GM23248 (cell line): ENCODE results near the gene C9orf153. TPM values are rescaled to one million over a fixed set of nuclear protein-coding genes. Genes with fewer than 3 reads are reported as not detected.

Experiments
- DNase-seq: peaks from one replicate; pipeline ENCODE4 v3.0.0-alpha.2; 2015
- H2AFZ ChIP-seq: fragments of 200-600 bp; sonication (generic); 2 replicates; pipeline ENCODE4 v1.6.1; 2016; ENCODE audit warnings: antibody characterized with exemption
- H3F3A ChIP-seq: fragments of 200-600 bp; sonication (generic); 2 replicates; pipeline ENCODE4 v1.6.1; 2016; ENCODE audit warnings: mild to moderate bottlenecking, antibody characterized with exemption, mixed run types; ENCODE audit not compliant: insufficient read depth
- H3K27ac ChIP-seq: fragments of 200-600 bp; sonication (generic); 2 replicates; pipeline ENCODE4 v1.5.1; 2016; ENCODE audit warnings: mild to moderate bottlenecking
- H3K27me3 ChIP-seq: fragments of 200-600 bp; sonication (generic); replicated peaks from 2 replicates; pipeline ENCODE4 v1.6.1; 2016; ENCODE audit warnings: mild to moderate bottlenecking; ENCODE audit not compliant: insufficient read depth
- H3K36me3 ChIP-seq: fragments of 200-600 bp; sonication (generic); 2 replicates; pipeline ENCODE4 v1.6.1; 2016; ENCODE audit warnings: low read depth, mild to moderate bottlenecking
- H3K4me1 ChIP-seq: fragments of 200-600 bp; sonication (generic); 2 replicates; pipeline ENCODE4 v1.6.1; 2016; ENCODE audit warnings: mild to moderate bottlenecking; ENCODE audit not compliant: insufficient read depth
- H3K4me2 ChIP-seq: fragments of 200-600 bp; sonication (generic); one replicate; pipeline ENCODE4 v1.6.1; 2016; ENCODE audit warnings: mild to moderate bottlenecking; ENCODE audit not compliant: unreplicated experiment
- H3K4me3 ChIP-seq: fragments of 200-600 bp; sonication (generic); 2 replicates; pipeline ENCODE4 v1.5.1; 2016; ENCODE audit warnings: mild to moderate bottlenecking
- H3K79me2 ChIP-seq: fragments of 200-600 bp; sonication (generic); 2 replicates; pipeline ENCODE4 v1.6.1; 2016; ENCODE audit warnings: mild to moderate bottlenecking; ENCODE audit not compliant: insufficient read depth
- H3K9ac ChIP-seq: fragments of 200-600 bp; sonication (generic); 2 replicates; pipeline ENCODE4 v1.6.1; 2016; ENCODE audit warnings: mild to moderate bottlenecking
- H3K9me2 ChIP-seq: fragments of 200-600 bp; sonication (generic); 2 replicates; pipeline ENCODE4 v1.6.1; 2016; ENCODE audit warnings: mixed run types, mild to moderate bottlenecking, moderate library complexity; ENCODE audit not compliant: insufficient read depth
- H3K9me3 ChIP-seq: fragments of 200-600 bp; sonication (generic); one replicate; pipeline ENCODE4 v1.6.1; 2017; ENCODE audit warnings: low read depth
- H4K20me1 ChIP-seq: fragments of 200-600 bp; sonication (generic); 2 replicates; pipeline ENCODE4 v1.6.0; 2016; ENCODE audit not compliant: insufficient read depth
- EZH2 ChIP-seq: fragments of 200-600 bp; sonication (generic); IDR thresholded peaks from 2 replicates; pipeline ENCODE4 v1.6.1; 2018; ENCODE audit warnings: antibody characterized with exemption, mild to moderate bottlenecking; ENCODE audit not compliant: insufficient read depth, poor library complexity, severe bottlenecking
- EZH2phosphoT487 ChIP-seq: fragments of 200-600 bp; sonication (generic); IDR thresholded peaks from 2 replicates; pipeline ENCODE4 v1.6.1; 2018; ENCODE audit warnings: antibody characterized with exemption, moderate library complexity, mild to moderate bottlenecking, low read depth; ENCODE audit not compliant: insufficient read depth
- WGBS, 2 experiments: methylation state at CpG; one replicate each; pipeline ENCODE4 v1.1.6; 2015 to 2017; ENCODE audit warnings: low lambda C conversion rate in 2 of 2, low coverage in 1 of 2; ENCODE audit errors: missing lambda C conversion rate in 2 of 2; 5-methylcytosine and 5-hydroxymethylcytosine counted together
- in situ Hi-C: fragments of 300-500 bp; cut with MboI; formaldehyde crosslinking; loops from 2 replicates; pipeline ENCODE4 v1.15.0; 2020
- polyA plus RNA-seq: library from polyadenylated mRNA; unstranded; fragments of >200 nt; fragmentation: Nextera tagmentation; extraction: Ambion mirVana; gene quantifications from 2 replicates; pipeline ENCODE4 v1.2.1, GENCODE V29; 2016
- total RNA-seq: library from RNA; depleted of rRNA; stranded (reverse); fragments of >200 nt; shearing (Covaris generic); gene quantifications from 2 replicates; pipeline ENCODE4 v1.2.3, GENCODE V29; 2014

Gene C9orf153
- total and polyA plus RNA-seq, 2 experiments from 2014 or later: 0.21 TPM; not detected in 1

- no peak overlapping the region for H3K4me2 ChIP-seq
- H3F3A ChIP-seq: peaks cover 17% of the 10 kb centered on the region
- no peaks in the 10 kb centered on the region for H3K27me3 ChIP-seq
- H3K9ac ChIP-seq: no peak overlapping the region
- 56 to 62% methylated on average over 7 of the region's 7 CpGs for WGBS, 2 experiments
- peak; percentile 63 for DNase-seq
- H3K79me2 ChIP-seq: peaks cover 5% of the 10 kb centered on the region; the same call in 1 of the 2 replicates
- no peaks in the 10 kb centered on the region for H4K20me1 ChIP-seq
- no peak overlapping the region for H2AFZ ChIP-seq
- peaks cover 12% of the 10 kb centered on the region; the same call in 1 of the 2 replicates for H3K36me3 ChIP-seq
- no peaks in the 10 kb centered on the region for H3K9me2 ChIP-seq
- no peaks in the 10 kb centered on the region for H3K9me3 ChIP-seq
- H3K27ac ChIP-seq: no peak overlapping the region
- in situ Hi-C loops: no loop called here
- TF ChIP-seq EZH2 (no peak), EZH2phosphoT487 (no peak)
- peaks cover 4% of the 10 kb centered on the region; the same call in 1 of the 2 replicates for H3K4me1 ChIP-seq
- H3K4me3 ChIP-seq: no peak overlapping the region
Observed at GRCh38 chr9:86287013-86287412, 27.6 kb upstream of the C9orf153 start.

- WGBS, 2 experiments: 74 to 76% methylated on average over 3 of the region's 3 CpGs
Observed at GRCh38 chr9:86286278-86286677, 26.8 kb upstream of the C9orf153 start.

GRCh38 chr9:86285261-86285660, 25.8 kb upstream of the C9orf153 start:
- in situ Hi-C loops: no loop called here
- no peak overlapping the region for H3K9ac ChIP-seq
- peaks cover 10% of the 10 kb centered on the region; the same call in 1 of the 2 replicates for H3K4me1 ChIP-seq
- H3F3A ChIP-seq: peaks cover 17% of the 10 kb centered on the region
- no peak overlapping the region for H3K27ac ChIP-seq
- no peaks in the 10 kb centered on the region for H3K27me3 ChIP-seq
- no peak overlapping the region for H3K4me3 ChIP-seq
- H3K9me2 ChIP-seq: no peaks in the 10 kb centered on the region
- no peaks in the 10 kb centered on the region for H4K20me1 ChIP-seq
- no peak for DNase-seq
- peaks cover 15% of the 10 kb centered on the region for H3K79me2 ChIP-seq
- H3K9me3 ChIP-seq: no peaks in the 10 kb centered on the region
- peaks cover 12% of the 10 kb centered on the region; the same call in 1 of the 2 replicates for H3K36me3 ChIP-seq
- no peak overlapping the region for H2AFZ ChIP-seq
- TF ChIP-seq EZH2phosphoT487 (no peak), EZH2 (no peak)
- no peak overlapping the region for H3K4me2 ChIP-seq
- WGBS, 2 experiments: 73 to 77% methylated on average over 2 of the region's 2 CpGs

More at GRCh38 chr9:86286278-86286677, 26.8 kb upstream of the C9orf153 start:
- TF ChIP-seq EZH2phosphoT487: no peak
- TF ChIP-seq EZH2: no peak
- no peak overlapping the region for H2AFZ ChIP-seq
- no peak overlapping the region for H3K4me2 ChIP-seq
- no peak overlapping the region for H3K9ac ChIP-seq
- no peaks in the 10 kb centered on the region for H4K20me1 ChIP-seq
- H3K36me3 ChIP-seq: peaks cover 12% of the 10 kb centered on the region; the same call in 1 of the 2 replicates
- H3K9me3 ChIP-seq: no peaks in the 10 kb centered on the region
- peaks cover 17% of the 10 kb centered on the region for H3F3A ChIP-seq
- H3K9me2 ChIP-seq: no peaks in the 10 kb centered on the region
- no peak overlapping the region for H3K4me3 ChIP-seq
- peaks cover 4% of the 10 kb centered on the region; the same call in 1 of the 2 replicates for H3K4me1 ChIP-seq
- H3K27me3 ChIP-seq: no peaks in the 10 kb centered on the region
- no peak for DNase-seq
- in situ Hi-C loops: no loop called here
- H3K27ac ChIP-seq: no peak overlapping the region
- peaks cover 10% of the 10 kb centered on the region for H3K79me2 ChIP-seq

GRCh38 chr9:86282979-86283535, 23.6 kb upstream of the C9orf153 start:
- peak; percentile 94 for DNase-seq
- peaks cover 5% of the 10 kb centered on the region; the same call in 1 of the 2 replicates for H3K36me3 ChIP-seq
- TF ChIP-seq EZH2 (no peak), EZH2phosphoT487 (no peak)
- H3K9ac ChIP-seq: peak overlapping the region; percentile 97
- 17 to 20% methylated on average over 12 of the region's 12 CpGs for WGBS, 2 experiments
- H2AFZ ChIP-seq: peak overlapping the region; percentile 77
- no peaks in the 10 kb centered on the region for H3K27me3 ChIP-seq
- H3K4me3 ChIP-seq: peak overlapping the region; percentile 82
- H3F3A ChIP-seq: peaks cover 17% of the 10 kb centered on the region
- peak overlapping the region; percentile 89 for H3K4me2 ChIP-seq
- peaks cover 37% of the 10 kb centered on the region for H3K79me2 ChIP-seq
- H3K9me3 ChIP-seq: no peaks in the 10 kb centered on the region
- peaks cover 10% of the 10 kb centered on the region; the same call in 1 of the 2 replicates for H3K4me1 ChIP-seq
- no peaks in the 10 kb centered on the region for H4K20me1 ChIP-seq
- H3K9me2 ChIP-seq: no peaks in the 10 kb centered on the region
- H3K27ac ChIP-seq: peak overlapping the region; percentile 97
- in situ Hi-C loops: no loop called here
